ENCODE data around the gene FHIT. TPM values are rescaled to one million over a fixed set of nuclear protein-coding genes. Genes with fewer than 3 reads are reported as not detected.

The FHIT gene
- total RNA-seq, 1 experiment from 2014 or later: 3.6 TPM

GRCh38 chr3:60631509-60631908, 619.7 kb downstream of the FHIT start:
- no peaks in the 10 kb centered on the region for H3F3A ChIP-seq (ENCODE audit: low read length, unreplicated experiment)
- DNase-seq: no peak
- BruUV-seq (replicated peaks): no TSS peak
- H3K4me3 ChIP-seq (ENCODE audit: low read length): no peak overlapping the region
- no peak overlapping the region for H3K9ac ChIP-seq (ENCODE audit: low read length)
- H3K36me3 ChIP-seq (ENCODE audit: low read depth, low read length): no peaks in the 10 kb centered on the region
- H3K27me3 ChIP-seq (ENCODE audit: low read length): no peaks in the 10 kb centered on the region
- H3K9me2 ChIP-seq (replicated peaks; ENCODE audit: low read length): no peaks in the 10 kb centered on the region
- intact Hi-C loops (cut with micrococcal nuclease): loop anchor here (10.0 kb wide), 1 partner anchor 143 kb away; no protein-coding TSS in a partner anchor
- no peak overlapping the region for H3K4me2 ChIP-seq (ENCODE audit: low read length)
- no peaks in the 10 kb centered on the region for H4K20me1 ChIP-seq (ENCODE audit: low read length)
- H3K9me3 ChIP-seq (ENCODE audit: low read length): no peaks in the 10 kb centered on the region
- no peak for ATAC-seq
- POLR2A ChIA-PET (ENCODE audit: unreplicated experiment): no interaction called here
- peaks cover under 1% of the 10 kb centered on the region for H3K4me1 ChIP-seq (ENCODE audit: insufficient read depth, low read length)
- TF ChIP-seq EZH2phosphoT487 (IDR thresholded peaks at IDR 0.05; ENCODE audit: borderline replicate concordance, low read length): no peak
- no peak for TF ChIP-seq EZH2 (IDR thresholded peaks at IDR 0.05; ENCODE audit: low read length, unreplicated experiment)
- TF ChIP-seq CTCF (conservative IDR thresholded peaks at IDR 0.05; ENCODE audit: low read depth, low read length): no peak
- no peak overlapping the region for H2AFZ ChIP-seq (ENCODE audit: low read length)
- no peak overlapping the region for H3K27ac ChIP-seq (ENCODE audit: low read length)
- CTCF ChIA-PET: no interaction called here
- no peaks in the 10 kb centered on the region for H3K79me2 ChIP-seq (ENCODE audit: low read length)

DNA sequence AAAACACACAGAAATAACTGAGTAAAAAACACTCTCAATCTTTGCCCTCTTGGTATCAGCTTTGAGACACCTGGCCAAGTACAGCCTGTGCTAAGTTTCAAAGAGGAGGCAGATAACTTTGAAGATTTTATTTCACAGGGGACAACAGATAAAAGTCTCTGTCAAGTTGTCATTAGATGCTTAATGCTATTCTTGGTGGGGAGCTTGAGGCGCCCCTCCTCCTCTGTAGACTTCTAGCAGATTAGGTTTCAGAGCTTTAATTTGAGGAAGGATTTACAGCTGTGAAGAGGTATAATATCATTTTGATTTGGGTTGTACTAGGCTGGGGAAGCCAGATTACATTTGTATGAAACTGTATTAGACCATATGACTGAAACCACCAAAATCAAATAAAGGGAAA, 620.3 kb downstream of the FHIT start:
- H4K20me1 ChIP-seq (ENCODE audit: low read length): no peaks in the 10 kb centered on the region
- no peak overlapping the region for H3K4me2 ChIP-seq (ENCODE audit: low read length)
- no peaks in the 10 kb centered on the region for H3K9me3 ChIP-seq (ENCODE audit: low read length)
- H3K27me3 ChIP-seq (ENCODE audit: low read length): no peaks in the 10 kb centered on the region
- H3K4me3 ChIP-seq (ENCODE audit: low read length): no peak overlapping the region
- no TSS peak for BruUV-seq (replicated peaks)
- CTCF ChIA-PET: no interaction called here
- no peaks in the 10 kb centered on the region for H3K79me2 ChIP-seq (ENCODE audit: low read length)
- no peak overlapping the region for H3K27ac ChIP-seq (ENCODE audit: low read length)
- no peak for TF ChIP-seq CTCF (conservative IDR thresholded peaks at IDR 0.05; ENCODE audit: low read depth, low read length)
- TF ChIP-seq EZH2phosphoT487 (IDR thresholded peaks at IDR 0.05; ENCODE audit: borderline replicate concordance, low read length): no peak
- no peak for TF ChIP-seq EZH2 (IDR thresholded peaks at IDR 0.05; ENCODE audit: low read length, unreplicated experiment)
- H3K9me2 ChIP-seq (replicated peaks; ENCODE audit: low read length): no peaks in the 10 kb centered on the region
- DNase-seq: no peak
- no peaks in the 10 kb centered on the region for H3K4me1 ChIP-seq (ENCODE audit: insufficient read depth, low read length)
- H3K9ac ChIP-seq (ENCODE audit: low read length): no peak overlapping the region
- intact Hi-C loops (cut with micrococcal nuclease): loop anchor here (10.0 kb wide), 1 partner anchor 144 kb away; no protein-coding TSS in a partner anchor
- H3K36me3 ChIP-seq (ENCODE audit: low read depth, low read length): no peaks in the 10 kb centered on the region
- POLR2A ChIA-PET (ENCODE audit: unreplicated experiment): no interaction called here
- no peak overlapping the region for H2AFZ ChIP-seq (ENCODE audit: low read length)
- ATAC-seq: no peak
- H3F3A ChIP-seq (ENCODE audit: low read length, unreplicated experiment): no peaks in the 10 kb centered on the region

GRCh38 chr3:60629816-60630215, 621.4 kb downstream of the FHIT start:
- TF ChIP-seq EZH2phosphoT487 (IDR thresholded peaks at IDR 0.05; ENCODE audit: borderline replicate concordance, low read length) (no peak), CTCF (conservative IDR thresholded peaks at IDR 0.05; ENCODE audit: low read depth, low read length) (no peak), EZH2 (IDR thresholded peaks at IDR 0.05; ENCODE audit: low read length, unreplicated experiment) (no peak)
- Histone ChIP-seq H3K79me2 (ENCODE audit: low read length) (no peaks in the 10 kb centered on the region), H3K27me3 (ENCODE audit: low read length) (no peaks in the 10 kb centered on the region), H3K9ac (ENCODE audit: low read length) (no peak overlapping the region), H3K9me3 (ENCODE audit: low read length) (no peaks in the 10 kb centered on the region), H3K9me2 (replicated peaks; ENCODE audit: low read length) (no peaks in the 10 kb centered on the region), H3K4me2 (ENCODE audit: low read length) (no peak overlapping the region), H3K27ac (ENCODE audit: low read length) (no peak overlapping the region), H2AFZ (ENCODE audit: low read length) (no peak overlapping the region), H3K4me1 (ENCODE audit: insufficient read depth, low read length) (no peaks in the 10 kb centered on the region), H3K4me3 (ENCODE audit: low read length) (no peak overlapping the region), H3K36me3 (ENCODE audit: low read depth, low read length) (no peaks in the 10 kb centered on the region), H3F3A (ENCODE audit: low read length, unreplicated experiment) (no peaks in the 10 kb centered on the region), H4K20me1 (ENCODE audit: low read length) (no peaks in the 10 kb centered on the region)
- ChIA-PET POLR2A (ENCODE audit: unreplicated experiment) (no interaction called here), CTCF (no interaction called here)
- ATAC-seq (no peak), DNase-seq (no peak)
- no TSS peak for BruUV-seq (replicated peaks)
- intact Hi-C loops (cut with micrococcal nuclease): loop anchor here (10.0 kb wide), 1 partner anchor 145 kb away; no protein-coding TSS in a partner anchor

Data from PC-3 (cell line).